ENCODE data around the gene TRAF4.

DNA sequence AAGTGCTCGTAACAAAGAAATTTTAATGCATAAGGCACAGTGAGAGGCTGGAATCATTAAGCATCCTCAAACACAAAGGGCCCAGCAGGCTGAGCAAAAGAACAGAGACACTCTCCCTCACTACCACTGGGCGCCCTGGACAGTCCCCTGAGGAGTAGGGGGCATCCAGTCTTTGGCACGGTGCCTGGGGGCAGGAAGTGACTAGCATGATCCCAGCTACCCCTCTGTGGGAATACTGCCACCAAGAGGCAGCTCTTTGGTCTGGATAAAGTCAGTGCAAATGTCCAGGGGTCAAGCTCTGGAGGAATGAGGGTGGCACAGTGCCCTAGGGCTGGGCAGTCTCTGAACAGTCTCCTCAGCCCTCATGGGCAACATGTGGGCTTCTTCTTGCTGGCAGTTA lies 29.5 kb upstream of the TRAF4 start:
- TF ChIP-seq POLR2AphosphoS5 (IDR thresholded peaks at IDR 0.05; ENCODE audit: borderline replicate concordance, low read depth, low read length) (no peak), EZH2 (IDR thresholded peaks at IDR 0.05) (no peak)
